Suppressor macrophage treated with lipopolysaccharide for 4 hours (primary cell): ENCODE measurements around the gene CPE.
A peak's percentile ranks its signal among the peaks of the same experiment; 100 is the strongest.
"Not testable (repeated sequence)": the region's sequence is repeated elsewhere in the genome, so short reads cannot be mapped to it uniquely, and the experiment has no call there.

Source experiments
- DNase-seq: peaks from one replicate; pipeline ENCODE4 v3.0.0-alpha.2; 2020

Gene CPE

GRCh38 chr4:165472943-165473676 is 94.3 kb downstream of the CPE start:
- no peak for DNase-seq

- DNase-seq, result no peak
These were observed 96.2 kb downstream of the CPE start for GRCh38 chr4:165474784-165475705.

GRCh38 chr4:165475706-165476070 is 96.9 kb downstream of the CPE start:
- no peak for DNase-seq

GRCh38 chr4:165476214-165477098 is 97.6 kb downstream of the CPE start:
- DNase-seq, result no peak

GRCh38 chr4:165477799-165478198 is 99.0 kb downstream of the CPE start:
- no peak for DNase-seq

GRCh38 chr4:165478260-165478659 is 99.5 kb downstream of the CPE start:
- no peak for DNase-seq

- no peak for DNase-seq
These were observed 102.4 kb downstream of the CPE start for GRCh38 chr4:165481053-165481835.

- DNase-seq, result no peak
These were observed 111.0 kb downstream of the CPE start for GRCh38 chr4:165489786-165490185.

- DNase-seq, result not testable (repeated sequence)
These were observed 113.8 kb downstream of the CPE start for GRCh38 chr4:165492583-165492982.

GRCh38 chr4:165493359-165493758 is 114.6 kb downstream of the CPE start:
- peak; percentile 65 for DNase-seq

- DNase-seq, result peak; percentile 7
These were observed 124.4 kb downstream of the CPE start for GRCh38 chr4:165502916-165503907.

- no peak for DNase-seq
These were observed 125.4 kb downstream of the CPE start for GRCh38 chr4:165504184-165504583.

GRCh38 chr4:165505958-165506837 is 127.4 kb downstream of the CPE start:
- DNase-seq, result no peak

GRCh38 chr4:165506849-165507248 is 128.0 kb downstream of the CPE start:
- no peak for DNase-seq

- DNase-seq, result no peak
These were observed 128.6 kb downstream of the CPE start for GRCh38 chr4:165507381-165507780.

GRCh38 chr4:165508372-165509120 is 129.7 kb downstream of the CPE start:
- no peak for DNase-seq

- no peak for DNase-seq
These were observed 133.6 kb downstream of the CPE start for GRCh38 chr4:165512424-165512823.

GRCh38 chr4:165514739-165515138 is 135.9 kb downstream of the CPE start:
- no peak for DNase-seq

- no peak for DNase-seq
These were observed 136.4 kb downstream of the CPE start for GRCh38 chr4:165515201-165515600.
